Measurements from ENCODE around the gene PLEKHG4.
A peak's percentile ranks its signal among the peaks of the same experiment; 100 is the strongest.

PLEKHG4 gene, protein sequence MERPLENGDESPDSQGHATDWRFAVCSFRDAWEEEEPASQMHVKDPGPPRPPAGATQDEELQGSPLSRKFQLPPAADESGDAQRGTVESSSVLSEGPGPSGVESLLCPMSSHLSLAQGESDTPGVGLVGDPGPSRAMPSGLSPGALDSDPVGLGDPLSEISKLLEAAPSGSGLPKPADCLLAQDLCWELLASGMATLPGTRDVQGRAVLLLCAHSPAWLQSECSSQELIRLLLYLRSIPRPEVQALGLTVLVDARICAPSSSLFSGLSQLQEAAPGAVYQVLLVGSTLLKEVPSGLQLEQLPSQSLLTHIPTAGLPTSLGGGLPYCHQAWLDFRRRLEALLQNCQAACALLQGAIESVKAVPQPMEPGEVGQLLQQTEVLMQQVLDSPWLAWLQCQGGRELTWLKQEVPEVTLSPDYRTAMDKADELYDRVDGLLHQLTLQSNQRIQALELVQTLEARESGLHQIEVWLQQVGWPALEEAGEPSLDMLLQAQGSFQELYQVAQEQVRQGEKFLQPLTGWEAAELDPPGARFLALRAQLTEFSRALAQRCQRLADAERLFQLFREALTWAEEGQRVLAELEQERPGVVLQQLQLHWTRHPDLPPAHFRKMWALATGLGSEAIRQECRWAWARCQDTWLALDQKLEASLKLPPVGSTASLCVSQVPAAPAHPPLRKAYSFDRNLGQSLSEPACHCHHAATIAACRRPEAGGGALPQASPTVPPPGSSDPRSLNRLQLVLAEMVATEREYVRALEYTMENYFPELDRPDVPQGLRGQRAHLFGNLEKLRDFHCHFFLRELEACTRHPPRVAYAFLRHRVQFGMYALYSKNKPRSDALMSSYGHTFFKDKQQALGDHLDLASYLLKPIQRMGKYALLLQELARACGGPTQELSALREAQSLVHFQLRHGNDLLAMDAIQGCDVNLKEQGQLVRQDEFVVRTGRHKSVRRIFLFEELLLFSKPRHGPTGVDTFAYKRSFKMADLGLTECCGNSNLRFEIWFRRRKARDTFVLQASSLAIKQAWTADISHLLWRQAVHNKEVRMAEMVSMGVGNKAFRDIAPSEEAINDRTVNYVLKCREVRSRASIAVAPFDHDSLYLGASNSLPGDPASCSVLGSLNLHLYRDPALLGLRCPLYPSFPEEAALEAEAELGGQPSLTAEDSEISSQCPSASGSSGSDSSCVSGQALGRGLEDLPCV

DNA sequence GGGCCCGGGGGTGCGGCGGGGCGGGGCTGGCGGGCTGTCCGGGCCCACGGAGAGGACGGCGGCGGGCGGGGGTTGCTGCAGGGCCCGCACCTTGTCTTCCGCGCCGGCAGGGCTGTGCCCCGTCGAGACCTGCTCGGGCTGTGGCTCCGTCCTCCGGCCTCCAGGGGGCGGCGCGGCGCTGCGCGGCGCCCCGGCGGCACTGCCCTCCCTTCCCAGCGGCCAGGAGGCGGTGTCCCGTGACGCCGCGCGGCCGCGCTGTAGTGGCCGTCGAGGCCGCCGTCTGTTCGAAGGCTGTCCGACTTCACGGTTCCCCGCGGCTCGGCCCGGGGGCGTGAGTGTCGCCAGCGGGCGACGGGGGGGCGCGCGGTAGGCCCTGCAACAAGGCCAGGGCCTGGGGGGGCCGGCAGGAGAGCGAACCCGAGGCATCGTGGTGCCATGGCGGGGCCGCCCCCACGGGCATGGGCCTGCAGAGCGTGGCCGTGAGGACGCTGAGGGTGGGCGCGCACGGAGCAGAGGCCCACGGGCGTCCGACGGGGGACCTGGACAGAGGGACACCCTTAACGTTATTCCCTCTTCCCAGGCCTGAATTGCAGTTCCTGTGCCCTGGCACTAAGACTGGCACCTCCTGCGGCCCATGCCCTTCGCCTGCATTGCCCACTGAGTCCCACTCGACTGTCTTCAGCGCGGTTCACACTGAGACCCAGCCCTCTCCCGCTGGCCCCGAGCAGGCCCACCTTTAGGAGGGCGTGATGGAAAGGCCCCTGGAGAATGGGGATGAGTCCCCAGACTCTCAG, at the start of gene PLEKHG4:
Gene PLEKHG4, plus strand, starts transcription at position 237 of the 794 bp plus-strand sequence. Its CDS starts 513 bp downstream, at position 750.
- DNase-seq (ENCODE audit: low read depth in 2 of 2), result peak; percentile 74 to 75

DNA sequence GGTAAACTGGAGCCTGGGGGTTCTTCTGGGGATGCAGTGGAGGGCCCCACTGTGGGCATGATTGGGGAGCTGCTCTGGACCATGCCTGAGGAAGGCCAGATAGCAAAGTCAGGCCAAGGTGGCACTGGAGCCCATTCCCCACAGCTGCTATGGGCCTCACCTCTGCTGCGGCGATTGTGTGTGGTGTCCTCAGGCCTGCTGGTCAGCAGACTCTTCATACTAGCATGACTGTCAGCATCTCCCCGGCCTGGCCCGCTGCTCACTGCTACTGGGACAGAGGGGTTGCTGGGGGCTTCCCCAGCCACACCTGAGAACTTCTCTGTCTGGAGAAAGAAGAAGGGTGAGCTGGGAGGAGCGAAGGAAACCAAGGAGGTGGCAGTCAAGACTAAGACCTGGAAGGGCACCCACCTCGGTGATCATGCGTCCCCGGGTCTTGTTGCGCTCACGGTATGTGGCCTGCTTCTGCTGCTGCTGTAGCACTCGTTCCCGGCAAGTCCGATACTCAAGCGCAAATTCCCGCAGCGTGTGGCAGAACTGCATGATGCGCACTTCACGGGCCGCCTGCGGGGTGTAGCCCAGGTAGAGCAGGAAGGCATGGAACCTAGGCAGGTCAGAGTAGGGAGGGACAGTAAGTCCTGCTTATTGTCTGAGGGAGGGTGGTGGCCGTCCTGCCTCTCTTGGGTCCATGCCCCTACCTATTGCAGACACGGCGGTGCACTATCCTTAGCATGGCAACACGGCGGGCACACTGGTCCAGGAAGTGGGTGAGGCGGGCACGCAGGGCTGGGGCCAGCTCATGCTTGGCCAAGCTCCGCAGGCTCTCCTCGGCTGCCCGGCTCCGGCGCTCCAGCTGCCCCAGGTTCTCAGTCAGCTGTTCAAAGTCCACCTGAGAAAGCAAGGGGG, 49.2 kb upstream of the PLEKHG4 start:
- no peak for DNase-seq (ENCODE audit: low read depth in 2 of 2)

DNA sequence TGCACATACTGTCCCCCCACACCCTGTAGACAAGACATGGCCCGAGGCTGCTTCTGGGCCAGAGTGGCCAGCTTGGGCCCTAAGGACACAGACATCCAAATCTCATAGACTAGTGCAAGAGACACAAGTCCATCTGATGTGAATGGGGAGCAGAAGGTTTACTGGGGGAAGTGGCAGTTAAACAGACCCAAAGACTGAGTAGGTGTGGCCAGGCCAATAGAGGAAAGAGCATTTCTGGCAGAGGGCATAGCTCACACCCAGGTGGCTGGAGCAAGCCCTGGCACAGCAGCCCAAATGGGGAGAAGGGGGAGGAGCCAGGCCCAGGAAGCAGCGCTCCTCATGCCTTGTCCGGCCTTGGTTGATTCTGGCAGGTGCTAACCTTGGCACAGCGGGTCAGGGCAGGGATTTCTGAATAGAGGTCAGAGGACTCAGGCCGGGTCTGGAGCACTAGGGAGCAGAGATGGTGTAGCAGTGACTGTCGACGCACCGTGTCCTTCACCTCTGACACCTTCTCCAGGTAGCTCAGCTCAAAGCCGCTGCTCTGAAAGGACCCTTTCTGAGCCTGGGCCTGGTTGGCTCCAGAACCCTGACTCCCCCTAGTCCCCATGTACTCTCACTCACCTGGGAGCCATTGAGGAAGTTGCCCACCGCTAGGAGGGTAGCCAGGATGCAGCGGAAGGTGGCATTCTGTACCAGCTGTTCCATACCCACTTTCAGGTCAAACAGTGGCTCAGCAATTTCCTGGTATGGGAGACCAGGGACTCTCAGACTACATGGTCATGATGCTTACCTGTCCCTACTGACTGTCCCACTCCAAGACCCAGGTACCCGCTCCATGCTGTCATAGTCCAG, 48.3 kb upstream of the PLEKHG4 start:
- DNase-seq (ENCODE audit: low read depth in 2 of 2), result no peak

DNA sequence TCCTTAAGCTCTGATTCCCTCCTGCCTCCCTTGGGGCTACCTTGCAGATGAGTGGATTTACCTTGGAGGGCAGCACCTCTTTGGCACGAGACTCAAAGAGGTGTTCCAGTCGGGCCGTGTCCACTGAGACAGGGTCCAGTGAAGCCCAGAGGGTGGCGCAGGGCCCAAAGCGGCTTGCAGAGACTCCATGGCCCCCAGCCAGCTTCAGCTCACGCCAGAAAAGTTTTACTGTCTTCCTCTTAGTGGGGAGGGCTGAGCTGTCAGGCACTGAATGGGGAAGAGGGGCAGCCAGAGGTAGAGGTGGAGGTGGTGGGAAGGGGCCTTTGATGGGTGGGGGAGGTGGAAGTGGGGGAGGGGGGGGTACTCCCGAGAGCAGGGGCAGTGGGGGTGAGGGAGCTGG, 45.7 kb upstream of the PLEKHG4 start:
- DNase-seq (ENCODE audit: low read depth in 2 of 2), result no peak

DNA sequence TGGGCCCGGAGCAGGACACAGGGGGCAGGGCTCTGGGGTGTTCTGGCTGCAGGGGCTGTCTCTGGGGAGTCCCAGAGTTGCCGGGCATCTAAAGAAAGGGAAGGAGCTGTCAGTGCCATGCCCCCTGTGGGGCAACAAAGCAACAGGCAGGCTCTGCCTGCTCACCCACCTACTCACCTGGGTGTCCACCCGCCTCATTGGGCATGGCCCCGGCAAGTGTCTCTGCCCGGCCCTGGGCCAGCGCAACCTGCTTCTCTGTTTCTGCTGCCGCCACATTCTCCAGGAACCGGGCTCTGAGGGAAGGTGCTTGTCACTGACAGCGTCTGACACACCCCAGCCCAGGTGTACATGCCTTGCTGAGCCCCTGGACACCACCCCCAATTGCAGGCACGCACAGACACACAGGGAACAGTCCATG, 45.1 kb upstream of the PLEKHG4 start:
- DNase-seq (ENCODE audit: low read depth in 2 of 2), result no peak

DNA sequence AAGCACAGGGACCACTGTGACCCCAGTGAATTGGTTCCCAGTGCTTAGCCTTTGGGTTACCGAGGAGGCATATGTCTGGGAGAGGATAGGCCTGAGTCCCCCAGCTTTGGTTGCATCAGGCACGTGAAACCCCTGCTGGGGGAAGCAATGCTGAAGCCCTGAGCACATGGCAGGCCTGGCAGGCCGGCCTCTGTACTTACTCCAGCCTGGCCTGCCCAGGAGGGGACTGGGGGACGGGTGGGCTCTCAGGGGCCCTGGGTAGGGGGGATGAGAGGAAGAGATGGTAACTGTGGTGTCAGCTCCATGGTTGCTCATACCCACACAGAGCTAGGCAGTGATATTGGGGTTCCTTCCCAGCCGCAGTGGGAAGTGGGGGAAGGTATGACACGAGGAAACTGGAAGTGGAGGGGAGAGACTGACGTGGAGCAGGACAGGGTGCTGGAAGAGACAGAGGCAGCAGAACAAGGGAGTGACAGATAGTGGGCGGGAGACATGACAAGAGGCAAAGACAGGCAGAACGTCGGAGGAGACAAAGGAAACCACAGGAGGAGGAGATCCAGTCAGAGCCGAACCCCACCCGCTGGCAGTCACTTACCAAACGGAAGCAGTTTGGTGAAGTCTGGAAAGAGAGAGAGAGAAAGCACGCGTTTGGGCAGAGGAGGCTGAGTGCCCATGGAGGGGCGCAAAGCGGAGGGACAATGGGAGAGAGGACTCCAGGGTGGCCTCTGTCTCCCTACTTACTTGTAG, 43.3 kb upstream of the PLEKHG4 start:
- DNase-seq (ENCODE audit: low read depth in 2 of 2), result no peak

DNA sequence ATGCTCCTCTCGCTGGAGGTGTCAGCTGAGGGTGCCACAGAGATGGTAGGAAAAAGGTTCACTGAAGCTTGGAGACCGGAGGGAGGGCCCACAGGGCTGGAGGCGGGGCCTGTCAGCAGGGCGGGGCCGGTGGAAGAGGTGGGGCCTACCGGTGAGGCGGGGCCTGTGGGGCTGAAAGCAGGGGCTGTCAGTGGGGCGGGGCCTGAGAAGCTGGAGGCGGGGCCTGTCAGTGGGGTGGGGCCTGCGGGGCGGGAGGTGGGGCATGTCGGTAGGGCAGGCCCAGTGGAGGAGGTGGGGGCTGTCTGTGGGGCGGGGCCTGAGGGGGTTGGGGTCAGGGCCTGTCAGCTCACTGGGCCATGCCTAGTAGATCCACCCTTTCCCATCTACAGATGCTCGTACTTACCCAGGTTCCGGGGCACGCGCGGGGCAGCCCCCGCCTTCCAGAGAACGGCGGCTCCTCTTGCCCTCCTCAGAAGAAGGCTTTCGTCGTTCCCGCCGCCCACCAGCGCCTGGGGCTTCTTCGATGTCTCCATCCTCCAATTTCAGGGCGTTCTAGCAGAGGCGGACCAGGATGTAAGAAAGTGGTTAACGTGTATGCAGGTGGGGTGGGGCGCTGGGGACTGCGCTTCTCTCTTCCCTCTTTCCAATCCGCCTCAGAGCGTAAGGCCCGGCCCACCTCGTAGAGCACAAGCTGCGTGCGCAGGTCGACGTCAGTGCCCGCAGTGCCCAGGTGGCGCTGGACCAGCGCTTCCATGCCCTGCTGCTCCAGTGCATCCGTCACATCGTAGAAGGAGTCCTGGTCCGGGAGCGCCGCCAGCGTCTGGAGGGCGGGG, 42.6 kb upstream of the PLEKHG4 start:
- peak; percentile 78 to 86 for DNase-seq (ENCODE audit: low read depth in 2 of 2)

DNA sequence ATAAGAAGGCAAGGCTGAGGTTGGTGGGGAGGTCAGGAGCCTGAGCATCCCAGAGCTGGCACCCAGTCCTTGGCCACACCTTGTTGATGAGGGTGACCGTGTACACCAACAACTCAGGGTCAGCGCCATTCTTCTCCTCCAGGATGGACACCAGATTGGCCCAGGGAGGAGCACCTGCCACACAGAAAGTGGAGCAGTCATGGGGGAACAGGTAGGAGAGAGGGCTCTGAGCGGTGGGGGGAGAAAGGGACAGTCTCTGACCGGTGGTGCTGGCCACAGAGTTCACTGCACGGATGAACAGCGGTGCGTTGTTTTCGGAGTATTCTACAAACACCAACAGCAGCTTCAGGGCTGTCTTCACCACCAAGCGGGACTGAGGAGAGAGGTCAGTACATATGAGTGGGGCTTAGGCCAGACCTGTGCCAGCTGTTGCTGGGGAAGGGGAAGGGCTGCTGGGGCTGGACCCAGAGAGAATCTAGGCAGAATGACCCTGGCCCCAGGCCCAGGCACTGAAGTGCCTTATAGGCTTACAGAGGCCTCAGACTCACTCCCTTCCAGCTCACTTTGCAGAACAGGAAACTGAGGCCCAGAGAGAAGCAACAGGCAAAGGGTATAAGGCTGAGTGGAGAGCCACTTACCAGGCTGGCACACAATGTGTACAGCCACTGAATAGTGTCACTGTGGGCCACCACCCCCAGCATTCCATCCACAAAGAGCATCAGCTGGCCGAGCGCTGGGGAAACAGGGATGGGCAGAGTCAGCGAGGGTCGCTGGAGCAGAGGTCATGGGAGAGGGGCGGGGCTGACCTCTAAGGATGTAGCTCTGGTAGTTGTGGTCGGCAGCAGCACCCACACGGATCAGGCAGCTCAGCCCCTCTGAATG, 41.7 kb upstream of the PLEKHG4 start:
- no peak for DNase-seq (ENCODE audit: low read depth in 2 of 2)

DNA sequence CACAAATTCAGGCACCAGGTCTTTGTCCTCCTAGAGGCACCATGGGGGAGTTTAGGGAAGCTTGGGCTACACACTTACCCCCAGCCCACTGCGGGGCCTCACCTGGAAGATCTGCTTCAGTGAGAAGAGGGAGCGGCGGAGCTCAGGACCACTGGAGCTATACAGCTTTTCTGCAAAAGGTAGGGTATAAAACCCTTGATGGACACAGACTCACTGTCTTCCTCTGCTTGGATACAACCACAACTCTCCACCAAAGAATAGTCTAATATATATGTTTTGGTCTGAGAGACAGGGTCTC, 41.1 kb upstream of the PLEKHG4 start:
- no peak for DNase-seq (ENCODE audit: low read depth in 2 of 2)

DNA sequence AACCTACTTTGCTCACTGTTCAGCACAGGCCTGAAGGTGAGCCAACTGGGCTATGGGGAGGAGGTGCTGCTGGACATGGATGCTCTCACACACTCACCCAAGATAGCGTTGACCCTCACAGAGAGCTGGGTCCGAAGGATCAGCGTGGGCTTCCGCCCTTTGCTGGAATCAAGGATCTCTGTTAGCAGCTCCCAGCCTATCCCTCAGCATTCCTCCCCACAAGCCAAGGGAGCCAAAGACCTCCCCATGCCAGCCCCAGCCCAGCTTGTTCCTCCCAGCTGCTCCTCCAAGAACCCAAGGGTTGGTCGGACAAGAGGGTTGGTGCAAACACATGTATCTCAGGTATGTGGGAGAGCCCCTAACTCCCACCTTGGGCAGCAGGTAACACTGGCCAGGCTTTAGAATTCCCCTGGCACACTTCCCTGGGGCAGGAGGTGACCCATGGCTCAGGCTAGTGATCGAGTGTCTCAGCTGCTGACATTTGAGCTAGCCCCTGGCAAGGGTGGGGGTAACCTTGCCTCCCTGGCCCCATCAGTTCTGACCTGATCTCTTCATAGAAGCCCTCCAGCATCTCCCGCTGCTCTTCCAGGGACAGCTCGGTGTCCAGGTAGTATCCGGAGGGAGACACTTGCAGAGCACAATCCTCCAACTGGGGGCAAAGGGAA, 40.4 kb upstream of the PLEKHG4 start:
- no peak for DNase-seq (ENCODE audit: low read depth in 2 of 2)

DNA sequence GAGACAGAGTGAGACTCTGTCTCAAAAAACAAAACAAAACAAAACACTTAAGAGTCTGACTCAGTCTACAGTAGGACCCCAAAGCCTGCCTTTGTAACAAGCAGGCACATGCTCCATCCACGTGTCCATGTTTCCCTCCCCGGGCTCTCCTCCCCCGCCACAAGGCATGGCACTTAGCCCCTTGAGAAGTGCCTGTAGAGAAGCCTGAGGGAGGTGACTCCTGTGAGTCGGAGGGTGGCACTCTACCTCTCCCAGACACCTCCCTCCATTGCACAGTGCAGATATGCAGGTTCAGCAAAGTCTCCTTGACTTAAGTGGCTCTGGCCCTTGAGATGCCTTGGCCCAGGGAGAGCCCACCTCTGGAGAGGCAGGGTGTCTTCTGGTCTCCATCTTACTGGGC, 38.8 kb upstream of the PLEKHG4 start:
- no peak for DNase-seq (ENCODE audit: low read depth in 2 of 2)

DNA sequence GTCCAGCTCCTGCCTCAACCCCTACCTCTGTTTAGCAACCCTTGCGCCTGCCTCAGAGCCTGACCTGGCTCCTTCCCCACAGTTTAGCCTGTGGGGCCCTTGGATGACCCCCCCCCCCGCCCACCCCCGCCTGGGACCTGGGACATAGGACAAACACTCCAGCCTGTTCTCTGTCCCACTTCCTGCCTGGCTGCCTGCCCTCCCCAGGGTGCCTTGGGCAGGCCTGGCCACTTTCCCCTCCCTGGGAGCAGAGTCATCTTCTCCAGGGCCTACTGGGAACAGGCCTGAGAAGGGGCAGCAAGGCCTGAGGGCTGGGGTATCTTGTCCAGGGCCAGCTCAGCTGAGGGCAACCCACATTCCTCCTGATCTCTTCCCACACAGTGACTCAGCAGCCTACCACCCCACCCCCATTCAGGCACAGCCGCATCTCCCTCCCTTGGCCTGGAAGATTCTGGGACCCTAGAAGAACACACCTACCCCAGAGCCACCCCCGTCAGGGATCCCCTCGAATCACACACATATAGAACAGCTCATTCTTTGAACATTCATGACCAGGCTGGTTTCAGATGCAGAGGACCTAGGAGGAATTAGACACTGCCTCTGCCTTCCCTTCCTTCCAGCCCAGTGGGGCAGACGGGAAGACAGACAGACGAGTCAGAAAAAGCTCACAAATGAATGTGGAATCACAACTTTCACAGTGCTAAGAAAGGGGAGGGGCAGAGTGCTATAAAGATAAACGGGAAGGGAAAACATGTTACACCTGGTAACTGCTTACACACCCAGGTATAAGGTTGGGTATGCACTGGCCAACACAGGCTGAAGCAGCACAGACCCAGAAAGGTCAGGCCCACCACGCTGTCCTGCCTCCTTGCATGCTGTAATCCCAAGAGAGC, 38.1 kb upstream of the PLEKHG4 start:
- DNase-seq (ENCODE audit: low read depth in 2 of 2), result no peak

DNA sequence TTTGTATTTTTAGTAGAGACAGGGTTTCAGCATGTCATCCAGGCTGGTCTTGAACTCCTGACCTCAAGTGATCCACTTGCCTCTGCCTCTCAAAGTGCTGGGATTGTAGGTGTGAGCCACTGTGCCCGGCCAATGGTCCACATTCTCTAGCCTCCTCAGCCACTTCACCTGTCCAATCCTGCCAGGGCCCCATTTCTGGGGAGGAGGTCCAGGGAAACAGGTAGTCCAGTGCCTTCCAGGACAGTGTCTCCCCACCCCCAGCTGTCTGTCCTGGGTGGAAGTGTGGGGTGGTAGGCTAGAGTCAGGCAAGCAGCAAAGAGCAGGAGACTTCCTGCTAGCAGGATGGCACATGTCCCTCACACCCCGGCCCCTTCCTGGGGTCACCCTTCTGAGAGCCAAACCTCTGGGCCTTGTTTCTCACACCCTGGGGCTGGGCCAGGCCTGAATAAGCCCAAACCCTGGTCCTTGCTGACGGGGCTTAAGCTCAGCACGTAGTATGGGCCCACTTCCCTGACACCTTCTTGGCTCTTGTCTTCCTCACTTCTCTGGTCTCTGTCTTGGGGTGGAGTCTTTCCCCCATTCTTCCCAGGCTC, 37.1 kb upstream of the PLEKHG4 start:
- no peak for DNase-seq (ENCODE audit: low read depth in 2 of 2)

DNA sequence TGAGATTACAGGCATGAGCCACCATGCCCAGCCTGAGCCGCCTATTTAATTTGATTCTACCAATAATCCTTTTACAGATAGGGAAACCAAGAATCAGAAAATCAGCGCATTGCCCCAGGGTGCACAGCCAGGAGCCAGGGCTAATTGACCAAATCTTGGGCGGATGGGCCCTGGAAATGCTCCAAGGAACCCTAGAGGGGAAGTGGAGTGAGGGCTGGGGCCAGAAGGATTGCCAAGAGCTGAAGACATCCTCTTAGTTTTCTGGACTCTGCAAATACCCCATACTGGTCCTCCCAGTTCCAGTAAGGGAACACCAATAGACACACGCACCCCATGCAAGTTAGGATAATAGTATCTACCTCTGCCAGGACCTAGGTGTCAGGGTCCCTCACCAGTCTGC, 35.9 kb upstream of the PLEKHG4 start:
- DNase-seq (ENCODE audit: low read depth in 2 of 2), result no peak

All from stimulated activated CD8-positive, alpha-beta memory T cell treated with anti-CD3 and anti-CD28 coated beads, Interleukin-2, amount 100 ng/mL, for 48 hours (primary cell).